EL (cell line): ENCODE results near the gene SLC35F3.
A peak's percentile ranks its signal among the peaks of the same experiment; 100 is the strongest.

Source experiments
- DNase-seq: peaks from one replicate; pipeline ENCODE4 v3.0.0-alpha.2; 2016

The SLC35F3 gene

GRCh38 chr1:234265321-234265720 is 360.8 kb downstream of the SLC35F3 start:
- no peak for DNase-seq

GRCh38 chr1:234265861-234266260 is 361.4 kb downstream of the SLC35F3 start:
- no peak for DNase-seq

GRCh38 chr1:234270093-234270492 is 365.6 kb downstream of the SLC35F3 start:
- DNase-seq, result no peak

GRCh38 chr1:234270581-234271242 is 366.2 kb downstream of the SLC35F3 start:
- peak; percentile 25 for DNase-seq

GRCh38 chr1:234271243-234271606 is 366.7 kb downstream of the SLC35F3 start:
- no peak for DNase-seq

- DNase-seq, result no peak
Observed at GRCh38 chr1:234272656-234273312, 368.3 kb downstream of the SLC35F3 start.

- no peak for DNase-seq
Observed at GRCh38 chr1:234273981-234274380, 369.5 kb downstream of the SLC35F3 start.

- no peak for DNase-seq
Observed at GRCh38 chr1:234276151-234276788, 371.8 kb downstream of the SLC35F3 start.

GRCh38 chr1:234277161-234277868 is 372.8 kb downstream of the SLC35F3 start:
- DNase-seq, result no peak

GRCh38 chr1:234279021-234279420 is 374.5 kb downstream of the SLC35F3 start:
- DNase-seq, result no peak

GRCh38 chr1:234280500-234280899 is 376.0 kb downstream of the SLC35F3 start:
- DNase-seq, result no peak

GRCh38 chr1:234281826-234282489 is 377.5 kb downstream of the SLC35F3 start:
- no peak for DNase-seq

GRCh38 chr1:234286206-234286605 is 381.7 kb downstream of the SLC35F3 start:
- DNase-seq, result no peak

- peak; percentile 3 for DNase-seq
Observed at GRCh38 chr1:234288946-234289345, 384.5 kb downstream of the SLC35F3 start.

- DNase-seq, result no peak
Observed at GRCh38 chr1:234289538-234290305, 385.2 kb downstream of the SLC35F3 start.

GRCh38 chr1:234292011-234292410 is 387.5 kb downstream of the SLC35F3 start:
- no peak for DNase-seq

- DNase-seq, result no peak
Observed at GRCh38 chr1:234292548-234292947, 388.1 kb downstream of the SLC35F3 start.

GRCh38 chr1:234294109-234294817 is 389.8 kb downstream of the SLC35F3 start:
- DNase-seq, result no peak

- DNase-seq, result no peak
Observed at GRCh38 chr1:234295068-234295467, 390.6 kb downstream of the SLC35F3 start.

- DNase-seq, result no peak
Observed at GRCh38 chr1:234295626-234296025, 391.1 kb downstream of the SLC35F3 start.

- no peak for DNase-seq
Observed at GRCh38 chr1:234296496-234296895, 392.0 kb downstream of the SLC35F3 start.

- DNase-seq, result no peak
Observed at GRCh38 chr1:234297668-234298067, 393.2 kb downstream of the SLC35F3 start.
